ENCODE measurements around the gene GHR. TPM values are rescaled to one million over a fixed set of nuclear protein-coding genes. Genes with fewer than 3 reads are reported as not detected.

The GHR gene
- total and polyA plus RNA-seq, 10 donors, result 0.42 to 11.5 (median 5.1) TPM

- H3K36me3 ChIP-seq, result no peaks in the 10 kb centered on the region
- intact Hi-C loops (cut with DNase I; ENCODE audit: low total_unique reads), result no loop called here
- 60 to 83% (median 74%) methylated on average over 2 of the region's 2 CpGs for WGBS, 5 donors
Observed at GRCh38 chr5:42387563-42387962, 35.7 kb upstream of the GHR start.

DNA sequence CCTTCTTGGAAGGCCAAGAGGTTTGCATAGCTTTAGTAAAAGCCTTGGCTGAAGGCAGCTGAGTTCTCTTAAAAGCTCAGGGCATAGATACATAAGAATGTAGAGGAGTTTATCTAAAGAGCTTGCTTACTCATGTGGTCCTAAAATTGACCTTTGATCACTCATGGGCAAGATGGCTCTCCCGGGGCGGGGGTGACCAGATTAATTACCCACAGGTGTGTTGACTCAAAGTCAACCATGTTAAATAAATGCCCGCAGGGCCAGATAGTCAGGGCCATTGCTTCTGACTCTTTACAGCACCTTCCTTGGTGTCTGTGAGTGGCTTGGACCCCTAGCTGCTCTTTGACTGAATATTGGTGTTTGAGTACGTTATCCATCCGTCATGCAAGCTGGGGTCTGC, 33.1 kb upstream of the GHR start:
- Histone ChIP-seq H3K4me1 (no peaks in the 10 kb centered on the region), H3K9me3 (peaks cover 0 to 23% (median 16%) of the 10 kb centered on the region in 8 donors), H3K4me3 (no peak overlapping the region), H3K27me3 (replicated peaks in 1 of 7) (no peaks in the 10 kb centered on the region), H3K27ac (no peak overlapping the region), H3K36me3 (no peaks in the 10 kb centered on the region)
- intact Hi-C loops (cut with DNase I; ENCODE audit: low total_unique reads), result no loop called here
- WGBS, 5 donors, result 78 to 87% (median 82%) methylated on average over 5 of the region's 5 CpGs
- TF ChIP-seq POLR2AphosphoS5 (IDR thresholded peaks at IDR 0.05) (no peak), POLR2A (IDR thresholded peaks at IDR 0.05) (no peak)
- TF ChIP-seq, protein P1, sequence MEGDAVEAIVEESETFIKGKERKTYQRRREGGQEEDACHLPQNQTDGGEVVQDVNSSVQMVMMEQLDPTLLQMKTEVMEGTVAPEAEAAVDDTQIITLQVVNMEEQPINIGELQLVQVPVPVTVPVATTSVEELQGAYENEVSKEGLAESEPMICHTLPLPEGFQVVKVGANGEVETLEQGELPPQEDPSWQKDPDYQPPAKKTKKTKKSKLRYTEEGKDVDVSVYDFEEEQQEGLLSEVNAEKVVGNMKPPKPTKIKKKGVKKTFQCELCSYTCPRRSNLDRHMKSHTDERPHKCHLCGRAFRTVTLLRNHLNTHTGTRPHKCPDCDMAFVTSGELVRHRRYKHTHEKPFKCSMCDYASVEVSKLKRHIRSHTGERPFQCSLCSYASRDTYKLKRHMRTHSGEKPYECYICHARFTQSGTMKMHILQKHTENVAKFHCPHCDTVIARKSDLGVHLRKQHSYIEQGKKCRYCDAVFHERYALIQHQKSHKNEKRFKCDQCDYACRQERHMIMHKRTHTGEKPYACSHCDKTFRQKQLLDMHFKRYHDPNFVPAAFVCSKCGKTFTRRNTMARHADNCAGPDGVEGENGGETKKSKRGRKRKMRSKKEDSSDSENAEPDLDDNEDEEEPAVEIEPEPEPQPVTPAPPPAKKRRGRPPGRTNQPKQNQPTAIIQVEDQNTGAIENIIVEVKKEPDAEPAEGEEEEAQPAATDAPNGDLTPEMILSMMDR (IDR thresholded peaks at IDR 0.05 in 8 of 11, conservative IDR thresholded peaks at IDR 0.05 in 3 of 11), result no peak
- no peak for DNase-seq

More at GRCh38 chr5:42387563-42387962, 35.7 kb upstream of the GHR start:
- TF ChIP-seq, protein P1 (IDR thresholded peaks at IDR 0.05 in 8 of 11, conservative IDR thresholded peaks at IDR 0.05 in 3 of 11), result no peak
- no peak for TF ChIP-seq POLR2AphosphoS5 (IDR thresholded peaks at IDR 0.05)
- Histone ChIP-seq H3K27me3 (replicated peaks in 1 of 7) (no peaks in the 10 kb centered on the region), H3K4me1 (no peaks in the 10 kb centered on the region), H3K4me3 (no peak overlapping the region), H3K27ac (no peak overlapping the region), H3K9me3 (peaks cover 0 to 11% (median 3%) of the 10 kb centered on the region in 8 donors)
- no peak for DNase-seq

- no peak overlapping the region for H3K27ac ChIP-seq
- H3K4me1 ChIP-seq, result no peaks in the 10 kb centered on the region
- no peaks in the 10 kb centered on the region for H3K27me3 ChIP-seq (replicated peaks in 1 of 7)
- TF ChIP-seq, protein P1 (IDR thresholded peaks at IDR 0.05 in 8 of 11, conservative IDR thresholded peaks at IDR 0.05 in 3 of 11), result no peak
- TF ChIP-seq POLR2A (IDR thresholded peaks at IDR 0.05) (no peak), POLR2AphosphoS5 (IDR thresholded peaks at IDR 0.05) (no peak)
- H3K9me3 ChIP-seq, result peaks cover 0 to 23% (median 16%) of the 10 kb centered on the region in 8 donors
- intact Hi-C loops (cut with DNase I; ENCODE audit: low total_unique reads), result no loop called here
- DNase-seq, result no peak
- 37 to 77% (median 63%) methylated on average over 2 of the region's 2 CpGs for WGBS, 5 donors
- no peaks in the 10 kb centered on the region for H3K36me3 ChIP-seq
- H3K4me3 ChIP-seq, result no peak overlapping the region
Observed at GRCh38 chr5:42392917-42393316, 30.3 kb upstream of the GHR start.

GRCh38 chr5:42396111-42396510, 27.1 kb upstream of the GHR start:
- Histone ChIP-seq H3K4me1 (no peaks in the 10 kb centered on the region), H3K4me3 (no peak overlapping the region), H3K9me3 (peaks cover 0 to 22% (median 16%) of the 10 kb centered on the region in 8 donors), H3K36me3 (no peaks in the 10 kb centered on the region), H3K27me3 (replicated peaks in 1 of 7) (no peaks in the 10 kb centered on the region), H3K27ac (no peak overlapping the region)
- no peak for DNase-seq
- 67 to 100% (median 78%) methylated on average over 1 to 5 of the region's 5 CpGs for WGBS, 5 donors
- TF ChIP-seq POLR2AphosphoS5 (IDR thresholded peaks at IDR 0.05) (no peak), POLR2A (IDR thresholded peaks at IDR 0.05) (no peak)
- TF ChIP-seq, protein P1 (IDR thresholded peaks at IDR 0.05 in 8 of 11, conservative IDR thresholded peaks at IDR 0.05 in 3 of 11), result no peak
- intact Hi-C loops (cut with DNase I; ENCODE audit: low total_unique reads), result no loop called here

All from spleen (tissue), 11 donors.